PC-9 (cell line): ENCODE results near the gene PTPN6. TPM values are rescaled to one million over a fixed set of nuclear protein-coding genes. Genes with fewer than 3 reads are reported as not detected.
A peak's percentile ranks its signal among the peaks of the same experiment; 100 is the strongest.

Experiments
- BruUV-seq: library from RNA; stranded (reverse); fragments of 400-500 nt; replicated peaks from 2 replicates; lab custom pipeline; 2021; lab: Mats Ljungman, UMichigan
- CTCF ChIA-PET: fragments of 300-600 bp; sonication (Branson Sonifier 250); formaldehyde crosslinking; loops from one replicate; lab custom pipeline; 2022; ENCODE audit warnings: antibody characterized with exemption; lab: Charles Lee
- POLR2A ChIA-PET: fragments of 300-600 bp; sonication (Branson Sonifier 250); formaldehyde crosslinking; loops from one replicate; lab custom pipeline; 2022; ENCODE audit warnings: antibody characterized with exemption; ENCODE audit not compliant: unreplicated experiment; lab: Charles Lee
- DNase-seq, 2 experiments: peaks; one replicate each; pipeline versions ENCODE4 v3.0.0 to v3.0.0-alpha.2; 2015 to 2022; ENCODE audit warnings: mixed read lengths in 1 of 2
- H2AFZ ChIP-seq: fragments of 200-600 bp; sonication (generic); 2 replicates; pipeline ENCODE4 v1.8.1; 2017; ENCODE audit warnings: antibody characterized with exemption
- H3F3A ChIP-seq: fragments of 200-600 bp; sonication (generic); 2 replicates; pipeline ENCODE4 v1.8.1; 2017; ENCODE audit warnings: antibody characterized with exemption, mild to moderate bottlenecking, low read depth; ENCODE audit not compliant: insufficient read depth
- H3K27ac ChIP-seq: fragments of 200-600 bp; sonication (generic); 2 replicates; pipeline ENCODE4 v1.6.1; 2016; ENCODE audit warnings: mixed run types
- H3K27me3 ChIP-seq: fragments of 200-600 bp; sonication (generic); 2 replicates; pipeline ENCODE4 v1.6.1; 2016; ENCODE audit warnings: low read depth, mixed run types; ENCODE audit not compliant: insufficient read depth
- H3K36me3 ChIP-seq: fragments of 200-600 bp; sonication (generic); 2 replicates; pipeline ENCODE4 v1.6.1; 2016; ENCODE audit warnings: low read depth, mixed run types
- H3K4me1 ChIP-seq: fragments of 200-600 bp; sonication (generic); replicated peaks from 2 replicates; pipeline ENCODE4 v1.6.1; 2016; ENCODE audit warnings: mixed run types; ENCODE audit not compliant: insufficient read depth
- H3K4me2 ChIP-seq: fragments of 200-600 bp; sonication (generic); 2 replicates; pipeline ENCODE4 v1.6.1; 2017; ENCODE audit warnings: mixed run types
- H3K4me3 ChIP-seq: fragments of 200-600 bp; sonication (generic); 2 replicates; pipeline ENCODE4 v1.6.1; 2016; ENCODE audit warnings: mixed run types
- H3K79me2 ChIP-seq: fragments of 200-600 bp; sonication (generic); 2 replicates; pipeline ENCODE4 v1.6.1; 2017; ENCODE audit warnings: low read depth, mixed run types
- H3K9me2 ChIP-seq: fragments of 200-600 bp; sonication (generic); 2 replicates; pipeline ENCODE4 v1.8.1; 2017; ENCODE audit warnings: mild to moderate bottlenecking; ENCODE audit not compliant: insufficient read depth
- H3K9me3 ChIP-seq: fragments of 200-600 bp; sonication (generic); 2 replicates; pipeline ENCODE4 v1.8.1; 2016; ENCODE audit warnings: low read depth; ENCODE audit not compliant: insufficient read depth
- H4K20me1 ChIP-seq: fragments of 200-600 bp; sonication (generic); 2 replicates; pipeline ENCODE4 v1.8.1; 2017; ENCODE audit not compliant: insufficient read depth
- CTCF ChIP-seq: fragments of 200-600 bp; sonication (generic); conservative IDR thresholded peaks from 2 replicates; pipeline ENCODE4 v1.6.1; 2017; ENCODE audit warnings: mixed run types, antibody characterized with exemption, mild to moderate bottlenecking, moderate library complexity
- EZH2 ChIP-seq: fragments of 200-600 bp; sonication (generic); IDR thresholded peaks from 2 replicates; pipeline ENCODE4 v1.8.0; 2017; ENCODE audit warnings: antibody characterized with exemption, low read depth
- intact Hi-C: fragments of 100-400 bp; cut with micrococcal nuclease; formaldehyde crosslinking; loops from one replicate; pipeline ENCODE4 v1.10.0; 2022; ENCODE audit not compliant: unreplicated experiment
- total RNA-seq: library from RNA; stranded (reverse); gene quantifications from 2 replicates; pipeline ENCODE4 v1.2.3, GENCODE V29; 2021

PTPN6 gene
- total RNA-seq, 1 experiment from 2014 or later, result 92.7 TPM

- Histone ChIP-seq H3K4me1 (peaks cover 20% of the 10 kb centered on the region), H3K27me3 (no peaks in the 10 kb centered on the region), H4K20me1 (no peaks in the 10 kb centered on the region), H3K36me3 (no peaks in the 10 kb centered on the region), H3K79me2 (peaks cover 28% of the 10 kb centered on the region; the same call in 1 of the 2 replicates), H3F3A (peaks cover 57% of the 10 kb centered on the region), H3K9me2 (no peaks in the 10 kb centered on the region), H3K9me3 (no peaks in the 10 kb centered on the region), H2AFZ (peak overlapping the region; percentile 79), H3K4me2 (peak overlapping the region; percentile 82), H3K4me3 (peak overlapping the region; percentile 67), H3K27ac (peak overlapping the region; percentile 94)
- POLR2A ChIA-PET, result interaction anchor here (0.5 to 3.6 kb wide), 19 partner anchors 17 to 484 kb away, joined by 3 to 54 read pairs (median 7); partner anchors contain the start of genes C1RL, LPAR5, LPCAT3 and PTMS
- CTCF ChIA-PET, result interaction anchor here (0.8 to 4.4 kb wide), 13 partner anchors 17 to 1016 kb away, joined by 3 to 47 read pairs (median 7); partner anchors contain the start of genes C1RL and LPCAT3
- BruUV-seq, result no TSS peak
- peak; percentile 90 to 97 for DNase-seq
- intact Hi-C loops, result loop anchor here (1.0 to 5.0 kb wide), 7 partner anchors 19 to 694 kb away; partner anchors contain the start of genes C1RL, MLF2 and PEX5
- no peak for TF ChIP-seq EZH2
- TF ChIP-seq CTCF, result peak; percentile 88
These were observed 6.6 kb upstream of the PTPN6 start for GRCh38 chr12:6944381-6945186.

- Histone ChIP-seq H3K27me3 (no peaks in the 10 kb centered on the region), H3K79me2 (peaks cover 28% of the 10 kb centered on the region; the same call in 1 of the 2 replicates), H3K36me3 (no peaks in the 10 kb centered on the region), H2AFZ (peak overlapping the region; percentile 79; the same call in 1 of the 2 replicates), H3K9me2 (no peaks in the 10 kb centered on the region), H3K27ac (peak overlapping the region; percentile 69), H3K4me3 (peak overlapping the region; percentile 67), H3K4me2 (peak overlapping the region; percentile 82), H3K4me1 (peaks cover 20% of the 10 kb centered on the region), H4K20me1 (no peaks in the 10 kb centered on the region), H3K9me3 (no peaks in the 10 kb centered on the region), H3F3A (peaks cover 48% of the 10 kb centered on the region)
- DNase-seq, result no peak
- ChIA-PET POLR2A (interaction anchor here (0.5 to 3.6 kb wide), 20 partner anchors 14 to 1004 kb away, joined by 3 to 54 read pairs (median 6); partner anchors contain the start of genes C1R, LPCAT3, PTMS and SPSB2), CTCF (interaction anchor here (0.6 to 4.4 kb wide), 15 partner anchors 16 to 368 kb away, joined by 3 to 47 read pairs (median 7); partner anchors contain the start of genes C1RL, LPCAT3, SPSB2 and USP5)
- no TSS peak for BruUV-seq
- intact Hi-C loops, result loop anchor here (1.0 kb wide), 6 partner anchors 17 to 147 kb away; partner anchors contain the start of genes C1R, CDCA3 and LPCAT3
- TF ChIP-seq CTCF (no peak), EZH2 (no peak)
These were observed 5.5 kb upstream of the PTPN6 start for GRCh38 chr12:6945613-6946012.
